ENCODE measurements around the gene C16orf90.

C16orf90 gene

DNA sequence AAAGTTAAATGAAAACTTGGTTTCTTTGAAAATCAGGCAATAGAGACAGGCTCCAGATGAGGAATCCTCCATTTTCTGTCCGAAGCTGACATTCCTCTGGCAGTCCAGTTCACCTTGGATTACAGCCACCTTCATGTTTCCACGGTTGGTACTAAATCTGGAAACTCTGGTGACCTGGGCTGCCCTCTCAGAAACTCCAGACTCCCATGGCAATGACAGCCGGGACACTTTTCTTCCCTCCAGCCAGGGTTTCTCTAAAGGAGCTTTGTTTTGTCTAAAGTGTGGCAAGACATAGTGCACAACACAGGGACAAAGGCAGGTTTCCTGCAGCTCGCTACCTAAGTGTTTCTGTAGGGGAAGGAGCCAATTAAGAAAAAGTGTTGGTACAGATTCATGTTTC lies 41.6 kb upstream of the C16orf90 start:
- TF ChIP-seq RARB (CRISPR knock-in tag; IDR thresholded peaks at IDR 0.05) (no peak), CSDC2 (CRISPR knock-in tag; IDR thresholded peaks at IDR 0.05) (no peak), OSR1 (CRISPR knock-in tag; IDR thresholded peaks at IDR 0.05) (no peak), ZNF565 (CRISPR knock-in tag; conservative IDR thresholded peaks at IDR 0.05; ENCODE audit: low read depth) (no peak), ZC3H10 (CRISPR knock-in tag; IDR thresholded peaks at IDR 0.05) (no peak), ZFP30 (CRISPR knock-in tag; IDR thresholded peaks at IDR 0.05) (no peak), ZFP3 (CRISPR knock-in tag; IDR thresholded peaks at IDR 0.05) (no peak), ISL1 (CRISPR knock-in tag; IDR thresholded peaks at IDR 0.05) (no peak), ARNTL (CRISPR knock-in tag; IDR thresholded peaks at IDR 0.05; ENCODE audit: borderline replicate concordance, low read depth) (no peak), ESRRG (CRISPR knock-in tag; IDR thresholded peaks at IDR 0.05) (no peak), TCF4 (CRISPR knock-in tag; IDR thresholded peaks at IDR 0.05; ENCODE audit: borderline replicate concordance) (no peak), GLIS3 (CRISPR knock-in tag; IDR thresholded peaks at IDR 0.05) (no peak), TOX (CRISPR knock-in tag; IDR thresholded peaks at IDR 0.05; ENCODE audit: borderline replicate concordance) (no peak), PPARA (CRISPR knock-in tag; IDR thresholded peaks at IDR 0.05; ENCODE audit: borderline replicate concordance) (no peak), BACH2 (CRISPR knock-in tag; IDR thresholded peaks at IDR 0.05; ENCODE audit: borderline replicate concordance) (no peak), ZNF70 (CRISPR knock-in tag; IDR thresholded peaks at IDR 0.05) (no peak)
- TF ChIP-seq, protein P1, sequence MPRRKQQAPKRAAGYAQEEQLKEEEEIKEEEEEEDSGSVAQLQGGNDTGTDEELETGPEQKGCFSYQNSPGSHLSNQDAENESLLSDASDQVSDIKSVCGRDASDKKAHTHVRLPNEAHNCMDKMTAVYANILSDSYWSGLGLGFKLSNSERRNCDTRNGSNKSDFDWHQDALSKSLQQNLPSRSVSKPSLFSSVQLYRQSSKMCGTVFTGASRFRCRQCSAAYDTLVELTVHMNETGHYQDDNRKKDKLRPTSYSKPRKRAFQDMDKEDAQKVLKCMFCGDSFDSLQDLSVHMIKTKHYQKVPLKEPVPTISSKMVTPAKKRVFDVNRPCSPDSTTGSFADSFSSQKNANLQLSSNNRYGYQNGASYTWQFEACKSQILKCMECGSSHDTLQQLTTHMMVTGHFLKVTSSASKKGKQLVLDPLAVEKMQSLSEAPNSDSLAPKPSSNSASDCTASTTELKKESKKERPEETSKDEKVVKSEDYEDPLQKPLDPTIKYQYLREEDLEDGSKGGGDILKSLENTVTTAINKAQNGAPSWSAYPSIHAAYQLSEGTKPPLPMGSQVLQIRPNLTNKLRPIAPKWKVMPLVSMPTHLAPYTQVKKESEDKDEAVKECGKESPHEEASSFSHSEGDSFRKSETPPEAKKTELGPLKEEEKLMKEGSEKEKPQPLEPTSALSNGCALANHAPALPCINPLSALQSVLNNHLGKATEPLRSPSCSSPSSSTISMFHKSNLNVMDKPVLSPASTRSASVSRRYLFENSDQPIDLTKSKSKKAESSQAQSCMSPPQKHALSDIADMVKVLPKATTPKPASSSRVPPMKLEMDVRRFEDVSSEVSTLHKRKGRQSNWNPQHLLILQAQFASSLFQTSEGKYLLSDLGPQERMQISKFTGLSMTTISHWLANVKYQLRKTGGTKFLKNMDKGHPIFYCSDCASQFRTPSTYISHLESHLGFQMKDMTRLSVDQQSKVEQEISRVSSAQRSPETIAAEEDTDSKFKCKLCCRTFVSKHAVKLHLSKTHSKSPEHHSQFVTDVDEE (CRISPR knock-in tag; IDR thresholded peaks at IDR 0.05) = no peak
- TF ChIP-seq, protein P2, sequence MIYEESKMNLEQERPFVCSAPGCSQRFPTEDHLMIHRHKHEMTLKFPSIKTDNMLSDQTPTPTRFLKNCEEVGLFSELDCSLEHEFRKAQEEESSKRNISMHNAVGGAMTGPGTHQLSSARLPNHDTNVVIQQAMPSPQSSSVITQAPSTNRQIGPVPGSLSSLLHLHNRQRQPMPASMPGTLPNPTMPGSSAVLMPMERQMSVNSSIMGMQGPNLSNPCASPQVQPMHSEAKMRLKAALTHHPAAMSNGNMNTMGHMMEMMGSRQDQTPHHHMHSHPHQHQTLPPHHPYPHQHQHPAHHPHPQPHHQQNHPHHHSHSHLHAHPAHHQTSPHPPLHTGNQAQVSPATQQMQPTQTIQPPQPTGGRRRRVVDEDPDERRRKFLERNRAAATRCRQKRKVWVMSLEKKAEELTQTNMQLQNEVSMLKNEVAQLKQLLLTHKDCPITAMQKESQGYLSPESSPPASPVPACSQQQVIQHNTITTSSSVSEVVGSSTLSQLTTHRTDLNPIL (CRISPR knock-in tag; IDR thresholded peaks at IDR 0.05; ENCODE audit: low read depth) = no peak
- TF ChIP-seq, protein P3, sequence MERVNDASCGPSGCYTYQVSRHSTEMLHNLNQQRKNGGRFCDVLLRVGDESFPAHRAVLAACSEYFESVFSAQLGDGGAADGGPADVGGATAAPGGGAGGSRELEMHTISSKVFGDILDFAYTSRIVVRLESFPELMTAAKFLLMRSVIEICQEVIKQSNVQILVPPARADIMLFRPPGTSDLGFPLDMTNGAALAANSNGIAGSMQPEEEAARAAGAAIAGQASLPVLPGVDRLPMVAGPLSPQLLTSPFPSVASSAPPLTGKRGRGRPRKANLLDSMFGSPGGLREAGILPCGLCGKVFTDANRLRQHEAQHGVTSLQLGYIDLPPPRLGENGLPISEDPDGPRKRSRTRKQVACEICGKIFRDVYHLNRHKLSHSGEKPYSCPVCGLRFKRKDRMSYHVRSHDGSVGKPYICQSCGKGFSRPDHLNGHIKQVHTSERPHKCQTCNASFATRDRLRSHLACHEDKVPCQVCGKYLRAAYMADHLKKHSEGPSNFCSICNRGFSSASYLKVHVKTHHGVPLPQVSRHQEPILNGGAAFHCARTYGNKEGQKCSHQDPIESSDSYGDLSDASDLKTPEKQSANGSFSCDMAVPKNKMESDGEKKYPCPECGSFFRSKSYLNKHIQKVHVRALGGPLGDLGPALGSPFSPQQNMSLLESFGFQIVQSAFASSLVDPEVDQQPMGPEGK (CRISPR knock-in tag; IDR thresholded peaks at IDR 0.05; ENCODE audit: borderline replicate concordance) = no peak
- TF ChIP-seq, protein P4, sequence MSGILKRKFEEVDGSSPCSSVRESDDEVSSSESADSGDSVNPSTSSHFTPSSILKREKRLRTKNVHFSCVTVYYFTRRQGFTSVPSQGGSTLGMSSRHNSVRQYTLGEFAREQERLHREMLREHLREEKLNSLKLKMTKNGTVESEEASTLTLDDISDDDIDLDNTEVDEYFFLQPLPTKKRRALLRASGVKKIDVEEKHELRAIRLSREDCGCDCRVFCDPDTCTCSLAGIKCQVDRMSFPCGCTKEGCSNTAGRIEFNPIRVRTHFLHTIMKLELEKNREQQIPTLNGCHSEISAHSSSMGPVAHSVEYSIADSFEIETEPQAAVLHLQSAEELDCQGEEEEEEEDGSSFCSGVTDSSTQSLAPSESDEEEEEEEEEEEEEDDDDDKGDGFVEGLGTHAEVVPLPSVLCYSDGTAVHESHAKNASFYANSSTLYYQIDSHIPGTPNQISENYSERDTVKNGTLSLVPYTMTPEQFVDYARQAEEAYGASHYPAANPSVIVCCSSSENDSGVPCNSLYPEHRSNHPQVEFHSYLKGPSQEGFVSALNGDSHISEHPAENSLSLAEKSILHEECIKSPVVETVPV (CRISPR knock-in tag; IDR thresholded peaks at IDR 0.05) = no peak
- no peak for ATAC-seq

DNA sequence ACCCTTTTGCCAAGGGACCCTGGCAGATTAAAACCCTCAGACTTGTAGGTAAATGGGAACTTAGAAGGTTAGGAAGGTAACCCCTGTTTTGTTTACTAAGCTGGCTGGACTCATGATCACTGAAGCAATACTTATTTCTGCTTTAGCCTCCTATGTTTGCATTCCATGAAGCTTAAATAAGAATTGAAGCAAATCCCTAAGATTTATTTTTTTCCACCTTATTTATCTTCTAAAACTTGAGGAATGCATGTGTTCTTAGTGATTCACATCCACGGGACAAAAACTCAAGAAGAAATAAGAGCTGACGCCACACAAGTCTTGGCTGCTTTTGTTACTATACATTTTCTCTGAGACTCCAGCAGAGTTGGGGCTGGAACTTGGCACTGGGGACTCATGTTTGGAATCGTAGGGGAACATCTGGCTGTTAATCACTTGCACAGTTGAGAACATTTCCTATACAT lies 41.0 kb upstream of the C16orf90 start:
- no peak for ATAC-seq
- TF ChIP-seq GLIS3 (CRISPR knock-in tag; IDR thresholded peaks at IDR 0.05) = no peak
- TF ChIP-seq PPARA (CRISPR knock-in tag; IDR thresholded peaks at IDR 0.05; ENCODE audit: borderline replicate concordance) = no peak
- TF ChIP-seq RARB (CRISPR knock-in tag; IDR thresholded peaks at IDR 0.05) = no peak
- TF ChIP-seq ZNF565 (CRISPR knock-in tag; conservative IDR thresholded peaks at IDR 0.05; ENCODE audit: low read depth) = no peak
- TF ChIP-seq, protein P4 (CRISPR knock-in tag; IDR thresholded peaks at IDR 0.05) = no peak
- no peak for TF ChIP-seq ZNF8 (CRISPR knock-in tag; IDR thresholded peaks at IDR 0.05)
- TF ChIP-seq OSR1 (CRISPR knock-in tag; IDR thresholded peaks at IDR 0.05) = no peak
- no peak for TF ChIP-seq ZFP3 (CRISPR knock-in tag; IDR thresholded peaks at IDR 0.05)
- no peak for TF ChIP-seq ZNF70 (CRISPR knock-in tag; IDR thresholded peaks at IDR 0.05)
- TF ChIP-seq, protein P2 (CRISPR knock-in tag; IDR thresholded peaks at IDR 0.05; ENCODE audit: low read depth) = no peak
- TF ChIP-seq BACH2 (CRISPR knock-in tag; IDR thresholded peaks at IDR 0.05; ENCODE audit: borderline replicate concordance) = no peak
- TF ChIP-seq, protein P1 (CRISPR knock-in tag; IDR thresholded peaks at IDR 0.05) = no peak
- TF ChIP-seq, protein P3 (CRISPR knock-in tag; IDR thresholded peaks at IDR 0.05; ENCODE audit: borderline replicate concordance) = no peak
- TF ChIP-seq SNAI2 (CRISPR knock-in tag; IDR thresholded peaks at IDR 0.05) = no peak
- TF ChIP-seq CSDC2 (CRISPR knock-in tag; IDR thresholded peaks at IDR 0.05) = no peak
- TF ChIP-seq TCF4 (CRISPR knock-in tag; IDR thresholded peaks at IDR 0.05; ENCODE audit: borderline replicate concordance) = no peak
- no peak for TF ChIP-seq ARNTL (CRISPR knock-in tag; IDR thresholded peaks at IDR 0.05; ENCODE audit: borderline replicate concordance, low read depth)
